Heart left ventricle (tissue), 13 donors: ENCODE results near the gene PPP1R1C.
A peak's percentile ranks its signal among the peaks of the same experiment; 100 is the strongest.

Experiments used
- CTCF ChIP-seq, 12 donors: fragments of 200-600 bp; sonication (generic) in 4 of 12; IDR thresholded peaks; one replicate each; pipeline versions ENCODE4 v1.5.0 to v1.8.0; 2018 to 2022; ENCODE audit warnings: antibody characterized with exemption in 12 of 12, mild to moderate bottlenecking in 5 of 12
- POLR2A ChIP-seq, 2 donors: fragments of 450-650 bp; IDR thresholded peaks; one replicate each; pipeline ENCODE4 v1.6.1; 2017; ENCODE audit warnings: antibody characterized with exemption in 2 of 2, mild to moderate bottlenecking in 2 of 2, moderate library complexity in 2 of 2
- donor health status: ischemic (EF 13 %, LVEDD 7.1; RV severe dilation, severe dysfunction).
- donor health status: DM: no; HTN: yes; CAD: no.
- donor health status: DM: no; HTN: no; CAD: no.
- donor health status: ischemic (EF 25% LVEDD 6.9; RV normal size, moderate dysfunction).
- donor health status: ischemic (EF 25% LVEDD 5.7; RV mildly dilated, moderate dysfunction).
- donor health status: ischemic (EF 35%, LVEDD 5.7; RV mildly dilated, moderate dysfunction).
- donor health status: nonischemic (EF 11% LVEDD 7.7; RV severe dilation, severe dysfunction).
- donor health status: DM: yes; HTN: yes; CAD: no.
- donor health status: PGD.
- donor health status: ischemic (EF 29% LVEDD 5.4; RV normal size, mild dysfunction).
- donor health status: nonischemic (EF 23%, LVEDD 6.1; RV moderate dilation, normal function).

- TF ChIP-seq CTCF (IDR thresholded peaks at IDR 0.05) (peak; percentile 51 to 69 (median 62)), POLR2A (IDR thresholded peaks at IDR 0.05) (no peak)
Observed at GRCh38 chr2:181953881-181954537, 31.6 kb upstream of the PPP1R1C start.
